Stimulated activated CD8-positive, alpha-beta memory T cell treated with anti-CD3 and anti-CD28 coated beads, Interleukin-15, amount 100 ng/mL, for 24 hours (primary cell): ENCODE results near the gene UAP1L1.

Experiments used
- DNase-seq: peaks from one replicate; pipeline ENCODE4 v3.0.0-alpha.2; 2020; ENCODE audit warnings: low read depth

The UAP1L1 gene

DNA sequence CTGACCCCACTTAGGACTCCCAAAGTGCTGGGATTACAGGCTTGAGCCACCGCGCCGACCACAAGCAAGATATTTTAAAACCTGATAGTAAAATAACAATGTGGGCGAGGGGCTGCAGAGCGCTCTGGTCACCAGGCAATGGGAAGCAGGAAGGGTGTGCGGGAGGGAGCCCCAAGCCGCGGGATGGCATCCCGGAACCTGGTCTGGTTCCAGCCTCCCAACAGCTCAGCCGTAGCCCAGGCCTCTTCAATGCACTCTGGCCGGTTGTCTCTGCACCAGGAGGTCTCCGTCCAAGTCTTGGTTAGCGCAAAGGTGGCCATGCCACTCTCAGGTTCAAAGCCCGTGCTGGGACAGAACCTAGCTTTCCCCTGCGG, 694 bp upstream of the UAP1L1 start:
- DNase-seq: no peak

DNA sequence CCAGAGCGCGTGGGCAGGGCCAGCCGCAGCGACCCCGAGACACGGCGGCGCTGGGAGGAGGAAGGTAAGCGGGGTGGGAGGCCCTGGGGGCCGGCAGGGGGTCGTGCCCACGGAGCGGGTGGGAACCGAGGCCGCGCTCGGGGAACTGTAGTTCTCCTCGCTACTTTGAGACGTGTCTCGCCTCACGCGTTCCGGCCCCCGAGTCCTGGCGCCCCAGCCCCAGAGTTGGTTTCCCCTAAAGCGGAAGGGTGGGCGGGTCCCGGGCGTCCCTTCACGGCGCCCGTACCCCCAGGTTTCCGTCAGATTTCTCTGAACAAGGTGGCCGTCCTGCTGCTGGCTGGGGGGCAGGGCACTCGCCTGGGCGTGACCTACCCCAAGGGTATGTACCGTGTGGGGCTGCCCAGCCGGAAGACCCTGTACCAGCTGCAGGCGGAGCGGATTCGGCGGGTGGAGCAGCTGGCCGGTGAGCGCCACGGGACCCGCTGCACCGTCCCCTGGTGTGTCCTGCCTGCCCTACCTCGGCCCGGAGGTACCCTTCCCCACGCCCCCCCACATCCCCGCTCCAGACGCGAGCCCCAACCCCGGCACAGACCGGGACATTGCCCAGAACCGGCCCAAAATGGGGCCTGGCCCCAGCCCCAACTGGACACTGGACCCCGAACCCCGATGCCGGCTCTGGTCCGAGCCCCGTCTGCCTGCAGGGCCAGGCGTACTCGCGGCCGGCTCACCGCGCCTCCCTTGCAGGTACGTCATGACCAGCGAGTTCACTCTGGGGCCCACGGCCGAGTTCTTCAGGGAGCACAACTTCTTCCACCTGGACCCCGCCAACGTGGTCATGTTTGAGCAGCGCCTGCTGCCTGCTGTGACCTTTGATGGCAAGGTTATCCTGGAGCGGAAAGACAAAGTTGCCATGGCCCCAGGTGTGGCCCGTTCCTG, 709 bp downstream of the UAP1L1 start:
- DNase-seq: no peak

DNA sequence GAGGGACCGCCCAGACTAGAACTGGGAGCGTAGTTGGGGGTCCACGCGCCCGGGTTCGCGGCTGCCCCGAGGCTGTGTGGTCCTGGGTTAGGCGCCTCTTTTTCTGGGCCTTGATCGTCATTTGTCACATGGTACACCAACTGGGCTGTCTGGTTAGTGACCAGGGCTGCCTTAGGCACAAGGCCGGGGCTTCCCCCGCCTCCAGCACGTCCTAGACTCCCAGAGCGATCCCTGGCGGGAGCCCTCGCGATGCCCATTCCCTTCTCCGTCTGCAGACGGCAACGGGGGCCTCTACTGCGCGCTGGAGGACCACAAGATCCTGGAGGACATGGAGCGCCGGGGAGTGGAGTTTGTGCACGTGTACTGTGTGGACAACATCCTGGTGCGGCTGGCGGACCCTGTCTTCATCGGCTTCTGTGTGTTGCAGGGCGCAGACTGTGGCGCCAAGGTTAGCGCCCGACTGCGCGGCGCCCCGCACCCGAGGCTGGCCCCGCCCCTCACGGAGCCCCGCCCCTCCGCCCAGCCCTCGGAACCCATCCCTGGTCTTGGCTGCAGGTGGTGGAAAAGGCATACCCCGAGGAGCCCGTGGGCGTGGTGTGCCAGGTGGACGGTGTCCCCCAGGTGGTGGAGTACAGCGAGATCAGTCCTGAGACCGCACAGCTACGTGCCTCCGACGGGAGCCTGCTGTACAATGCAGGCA, 1.5 kb downstream of the UAP1L1 start:
- no peak for DNase-seq

DNA sequence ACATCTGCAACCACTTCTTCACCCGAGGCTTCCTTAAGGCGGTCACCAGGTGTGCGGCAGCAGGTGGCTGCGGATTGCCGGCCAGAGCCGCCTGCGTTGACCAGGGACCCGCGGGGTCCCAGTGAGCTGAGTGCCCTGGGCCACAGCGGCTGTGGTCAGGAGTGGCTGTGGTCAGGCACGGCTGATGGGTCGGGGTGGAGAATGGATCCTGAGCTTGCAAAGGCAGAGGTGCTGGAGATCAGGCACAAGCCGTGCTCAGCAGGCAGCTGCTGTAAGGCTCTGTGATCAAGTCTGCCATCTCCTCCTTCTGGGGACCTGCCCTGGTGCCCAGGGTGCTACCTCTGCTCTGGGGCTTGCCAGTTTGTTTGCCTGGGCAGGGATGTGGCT, 2.1 kb downstream of the UAP1L1 start:
- no peak for DNase-seq

DNA sequence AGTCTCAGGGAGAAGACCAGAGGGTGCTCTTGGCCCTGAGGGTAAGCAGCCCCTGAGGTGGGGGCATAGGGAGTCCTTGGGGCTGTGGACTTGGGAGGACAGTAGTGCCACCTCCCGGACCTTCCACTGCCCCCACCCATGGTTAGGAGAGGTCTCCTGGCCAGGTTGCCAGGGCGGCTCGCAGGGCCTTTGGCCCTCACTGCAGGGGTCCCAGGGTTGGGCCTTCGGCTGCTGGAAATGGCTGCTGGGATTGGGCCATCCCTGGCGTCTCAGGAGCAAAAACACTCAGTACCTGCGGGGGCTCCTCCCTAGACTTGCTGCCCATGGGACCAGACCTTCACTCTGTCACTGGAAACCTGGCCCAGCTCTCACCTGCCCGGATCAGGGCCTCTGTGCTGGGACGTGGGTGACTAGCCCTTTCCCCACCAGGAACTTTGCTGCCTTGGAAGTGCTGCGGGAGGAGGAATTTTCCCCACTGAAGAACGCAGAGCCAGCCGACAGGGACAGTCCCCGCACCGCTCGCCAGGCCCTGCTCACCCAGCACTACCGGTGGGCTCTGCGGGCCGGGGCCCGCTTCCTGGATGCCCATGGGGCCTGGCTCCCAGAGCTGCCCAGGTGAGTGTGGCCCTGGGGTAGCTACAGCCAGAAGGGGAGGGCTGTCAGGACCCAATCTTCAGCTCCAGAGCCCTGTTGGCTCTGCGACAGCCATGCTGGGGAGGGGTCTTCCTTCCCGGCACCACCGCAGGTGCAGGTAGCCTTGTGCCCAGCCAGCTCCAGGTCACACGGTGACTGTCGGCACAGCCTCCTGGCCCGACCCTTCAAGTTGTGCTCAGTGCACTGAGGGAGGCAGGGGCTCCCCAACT, 3.2 kb downstream of the UAP1L1 start:
- no peak for DNase-seq

DNA sequence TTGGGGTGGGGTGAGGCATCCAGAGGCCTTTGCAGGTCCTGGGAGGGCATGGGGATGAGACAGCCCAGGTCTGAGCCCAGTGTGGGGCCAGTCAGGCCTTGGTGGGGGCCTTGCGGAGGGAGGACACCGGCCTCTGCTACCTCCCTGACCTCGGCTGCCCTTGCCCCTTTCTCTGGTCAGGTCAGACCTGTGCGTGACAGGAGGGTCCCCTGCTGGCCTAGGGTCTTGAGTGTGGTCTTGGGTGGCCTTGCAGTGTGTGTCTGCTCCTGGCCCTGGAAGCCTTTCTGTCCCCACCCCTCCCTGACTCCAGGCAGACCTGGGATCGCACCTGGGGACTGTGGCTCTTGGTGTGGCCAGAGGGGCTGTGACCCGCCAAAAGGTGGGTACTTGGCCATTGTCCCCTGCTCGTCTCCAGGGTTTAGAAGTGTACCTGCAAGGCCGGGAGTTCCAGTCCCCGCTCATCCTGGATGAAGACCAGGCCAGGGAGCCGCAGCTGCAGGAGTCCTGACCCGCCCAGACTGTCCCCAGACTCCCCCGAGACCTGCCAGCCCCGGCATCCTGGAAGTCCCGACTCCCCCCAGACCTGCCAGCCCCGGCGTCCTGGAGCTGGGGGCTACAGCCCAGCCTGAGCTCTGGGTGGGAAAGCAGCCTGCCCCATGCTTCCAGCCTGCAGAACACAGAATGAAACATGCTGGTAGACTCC, 5.1 kb downstream of the UAP1L1 start:
- no peak for DNase-seq

DNA sequence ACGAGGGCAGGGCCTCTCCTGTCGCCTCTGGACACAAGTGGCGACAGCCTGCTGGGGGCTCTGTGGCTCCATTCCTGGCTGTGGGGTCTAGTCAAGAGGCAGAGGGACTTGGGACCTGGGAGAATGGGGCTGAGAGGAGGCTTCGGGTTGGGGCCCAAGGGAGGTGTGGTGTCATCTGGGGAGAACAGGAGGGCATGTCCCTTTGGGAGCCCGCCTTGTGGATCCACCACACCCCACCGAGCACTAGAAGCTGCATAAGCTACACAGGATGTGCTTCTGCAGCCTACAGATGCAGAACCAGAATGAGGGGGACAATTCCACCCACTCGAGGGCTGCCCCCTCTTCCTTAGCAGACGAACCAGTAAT, 5.6 kb downstream of the UAP1L1 start:
- no peak for DNase-seq

DNA sequence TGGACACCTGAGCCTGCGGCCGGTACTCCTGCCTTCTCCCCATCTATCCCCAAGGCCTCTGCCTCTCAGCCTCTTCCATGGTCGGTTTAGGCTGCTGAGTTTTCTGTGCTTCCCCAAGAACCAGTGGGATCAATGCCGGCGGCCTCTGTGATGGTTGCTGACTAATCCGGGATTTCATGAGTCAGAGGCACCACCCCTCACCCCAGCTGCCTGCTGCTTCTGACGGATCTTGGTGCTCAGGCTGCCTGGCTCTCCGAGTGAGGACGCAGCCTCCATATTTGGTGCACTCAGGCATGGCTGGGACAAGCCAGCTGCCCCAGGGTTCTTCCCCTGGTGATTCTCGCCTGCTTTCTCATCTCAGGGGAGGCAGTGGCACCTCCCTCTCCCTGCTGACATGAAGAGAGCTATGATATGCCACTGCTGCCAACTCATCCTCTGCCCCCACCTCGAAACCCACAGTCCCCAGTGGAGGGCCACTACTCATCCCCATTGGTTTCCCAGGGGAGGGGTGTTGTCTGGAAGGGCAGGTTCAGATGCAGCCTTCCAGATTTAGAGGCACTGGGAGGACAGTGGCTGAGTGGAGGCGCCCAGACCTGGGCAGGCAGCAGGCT, 6.2 kb downstream of the UAP1L1 start:
- no peak for DNase-seq

DNA sequence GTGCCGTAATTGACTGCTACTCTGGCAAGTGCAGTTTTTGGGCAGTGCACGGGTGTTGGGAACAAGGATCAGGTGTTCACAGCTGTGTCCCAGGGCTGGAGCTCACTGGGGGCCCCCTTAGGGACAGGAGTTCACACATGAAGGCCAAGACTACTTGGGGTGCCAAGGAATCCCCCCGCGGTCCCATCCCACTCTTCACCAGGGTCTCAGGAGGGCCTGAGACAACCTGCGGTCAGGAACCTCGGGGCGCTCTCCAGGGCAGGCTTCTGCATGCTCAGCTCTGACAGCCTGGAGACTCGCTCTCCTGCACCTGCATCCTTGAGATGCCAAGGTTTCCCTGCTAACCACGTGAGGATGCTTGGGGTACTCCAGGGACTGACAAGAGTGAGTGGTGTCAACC, 7.2 kb downstream of the UAP1L1 start:
- no peak for DNase-seq

DNA sequence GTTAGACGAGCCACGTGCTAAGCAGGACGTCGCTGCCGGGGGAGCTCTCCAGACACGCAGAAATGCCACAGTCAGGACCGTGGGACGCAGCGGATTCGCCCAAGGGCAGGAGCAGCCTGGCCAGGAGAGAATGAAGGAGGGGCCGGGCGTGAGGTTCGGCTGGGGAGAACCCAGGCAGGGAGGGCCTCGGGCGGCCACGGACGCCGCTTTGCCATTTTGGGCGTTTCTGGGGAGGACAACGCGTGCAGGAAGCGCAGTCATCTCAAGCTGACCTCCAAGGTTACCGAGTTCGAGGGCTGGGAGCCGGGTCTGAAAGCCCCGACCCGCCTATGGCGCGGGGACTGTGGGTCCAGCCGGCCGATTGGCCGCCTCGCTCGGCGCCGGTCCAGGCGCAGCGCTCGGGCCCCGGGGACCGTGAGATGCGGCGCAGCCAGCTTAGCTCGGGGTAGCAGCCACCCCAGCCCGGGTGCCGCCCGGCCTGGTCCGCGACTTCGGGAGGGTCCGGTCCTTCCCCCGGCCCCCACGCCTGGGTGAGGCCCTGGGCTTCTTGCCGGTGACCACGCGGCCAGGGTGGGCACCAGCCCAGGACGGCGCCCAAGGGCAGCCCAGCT, 8.7 kb downstream of the UAP1L1 start:
- no peak for DNase-seq

DNA sequence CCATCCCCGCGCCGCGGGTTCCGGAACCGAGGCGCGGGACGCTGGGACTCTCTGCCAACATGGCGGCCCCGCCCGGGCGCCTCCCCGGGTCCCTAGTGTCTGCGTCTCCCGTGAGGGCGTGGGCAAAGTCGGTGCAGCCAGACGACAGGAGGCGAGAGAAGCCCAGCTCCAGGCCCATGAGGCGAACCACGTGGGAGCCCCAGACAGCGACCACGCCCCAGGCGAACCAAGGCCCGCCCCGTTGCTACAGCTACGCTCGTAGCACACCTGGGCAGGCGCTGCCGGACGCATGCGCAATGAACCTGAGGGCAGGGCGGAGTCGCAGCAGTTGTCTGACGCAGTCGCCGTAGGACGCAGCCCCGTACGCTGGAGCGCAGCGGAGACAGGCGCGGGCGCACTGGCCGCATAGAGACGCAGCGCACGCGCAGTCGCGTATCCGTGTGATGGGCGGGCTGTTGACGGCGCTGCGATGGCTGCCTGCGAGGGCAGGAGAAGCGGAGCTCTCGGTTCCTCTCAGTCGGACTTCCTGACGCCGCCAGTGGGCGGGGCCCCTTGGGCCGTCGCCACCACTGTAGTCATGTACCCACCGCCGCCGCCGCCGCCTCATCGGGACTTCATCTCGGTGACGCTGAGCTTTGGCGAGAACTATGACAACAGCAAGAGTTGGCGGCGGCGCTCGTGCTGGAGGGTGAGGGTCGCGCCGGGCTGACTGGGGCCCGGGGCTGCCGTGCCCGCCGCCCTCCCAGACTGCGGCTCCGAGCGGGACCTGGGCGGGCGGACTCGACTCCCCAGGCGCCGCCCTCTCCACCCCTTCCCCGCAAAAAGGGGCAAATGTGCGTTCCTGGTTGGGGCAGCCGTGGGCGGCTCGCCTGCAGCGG, 9.5 kb downstream of the UAP1L1 start, which contains the start of gene MAN1B1:
MAN1B1 (plus strand) TSS at position 455 of the 878 bp plus-strand sequence; CDS start at position 470, 15 bp downstream.
- peak; percentile 98 for DNase-seq

DNA sequence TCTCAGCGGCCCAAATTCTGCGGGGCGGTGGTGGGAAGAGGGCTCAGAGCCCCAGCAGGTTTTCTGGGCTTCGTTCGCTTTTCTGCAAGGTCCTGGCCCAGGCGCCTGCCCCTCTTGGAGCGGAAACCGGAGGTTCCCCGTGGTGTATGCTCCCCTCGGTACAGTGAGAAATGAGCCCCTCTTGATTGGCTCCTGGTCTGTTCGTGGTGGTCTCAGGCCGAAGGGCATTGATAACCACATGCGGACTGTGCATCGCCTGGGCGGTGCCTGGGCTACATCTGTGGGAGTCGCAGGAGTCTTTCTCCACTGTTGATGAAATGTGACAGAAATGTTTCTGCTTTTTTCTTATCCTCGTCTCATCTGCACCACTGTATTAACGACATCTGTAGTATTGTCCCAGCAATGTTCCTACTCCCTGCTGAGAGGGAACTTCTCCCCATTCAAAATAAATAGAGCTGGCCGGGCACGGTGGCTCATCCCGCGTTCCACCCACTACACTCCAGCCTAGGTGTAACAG, 10.2 kb downstream of the UAP1L1 start:
- no peak for DNase-seq

DNA sequence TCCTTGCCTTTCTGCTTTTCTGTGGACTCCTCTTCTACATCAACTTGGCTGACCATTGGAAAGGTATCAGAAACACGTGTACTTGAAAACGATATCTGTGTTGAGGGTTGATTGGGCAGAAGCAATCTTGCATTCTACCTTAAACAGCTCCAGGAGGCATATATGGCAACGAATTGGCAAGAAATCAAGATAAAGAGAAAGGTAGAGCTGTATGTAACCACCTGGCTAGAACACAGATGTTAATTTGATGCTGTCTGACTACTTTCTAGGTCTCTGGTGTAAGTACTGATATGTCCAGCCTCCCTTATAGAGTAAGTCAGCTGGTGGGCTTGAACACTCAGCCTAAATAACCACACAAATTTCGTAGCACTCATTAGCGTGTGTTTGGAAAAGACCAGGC, 10.8 kb downstream of the UAP1L1 start:
- DNase-seq: no peak

DNA sequence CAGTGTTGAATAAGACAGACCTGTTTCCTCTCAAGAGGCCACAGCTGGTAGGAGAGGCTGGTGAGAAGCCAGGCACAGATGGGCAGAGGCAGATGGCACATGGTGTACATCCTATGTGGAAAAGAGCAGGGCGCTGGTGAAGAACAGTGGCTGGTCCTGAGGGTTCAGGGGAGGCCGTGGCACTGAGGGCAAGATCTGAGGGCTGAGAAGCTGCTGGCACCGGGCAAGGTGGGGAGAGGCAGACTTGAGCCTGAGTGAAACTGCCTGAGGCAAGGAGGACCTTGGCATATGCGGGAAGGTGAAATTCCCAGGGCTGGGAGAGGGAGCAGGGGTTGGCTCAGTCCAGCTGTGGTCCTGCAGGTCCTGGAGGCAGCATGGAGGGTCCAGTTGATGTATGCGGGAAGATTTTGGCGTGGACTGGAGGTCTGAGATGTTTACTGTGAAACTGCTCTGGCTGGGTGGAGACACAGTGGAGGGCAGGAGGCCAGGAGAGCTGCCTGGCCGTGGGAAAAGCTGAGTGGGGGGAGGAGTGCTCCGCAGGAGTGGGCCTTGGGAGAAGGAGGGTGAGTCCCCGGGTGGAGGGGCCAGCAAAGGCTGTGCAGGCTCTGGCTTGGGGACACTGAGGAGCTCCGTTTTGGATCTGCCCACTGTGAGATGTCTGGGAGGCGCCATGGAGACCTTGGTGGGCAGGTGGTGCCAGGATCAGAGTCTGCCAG, 12.1 kb downstream of the UAP1L1 start:
- DNase-seq: no peak

DNA sequence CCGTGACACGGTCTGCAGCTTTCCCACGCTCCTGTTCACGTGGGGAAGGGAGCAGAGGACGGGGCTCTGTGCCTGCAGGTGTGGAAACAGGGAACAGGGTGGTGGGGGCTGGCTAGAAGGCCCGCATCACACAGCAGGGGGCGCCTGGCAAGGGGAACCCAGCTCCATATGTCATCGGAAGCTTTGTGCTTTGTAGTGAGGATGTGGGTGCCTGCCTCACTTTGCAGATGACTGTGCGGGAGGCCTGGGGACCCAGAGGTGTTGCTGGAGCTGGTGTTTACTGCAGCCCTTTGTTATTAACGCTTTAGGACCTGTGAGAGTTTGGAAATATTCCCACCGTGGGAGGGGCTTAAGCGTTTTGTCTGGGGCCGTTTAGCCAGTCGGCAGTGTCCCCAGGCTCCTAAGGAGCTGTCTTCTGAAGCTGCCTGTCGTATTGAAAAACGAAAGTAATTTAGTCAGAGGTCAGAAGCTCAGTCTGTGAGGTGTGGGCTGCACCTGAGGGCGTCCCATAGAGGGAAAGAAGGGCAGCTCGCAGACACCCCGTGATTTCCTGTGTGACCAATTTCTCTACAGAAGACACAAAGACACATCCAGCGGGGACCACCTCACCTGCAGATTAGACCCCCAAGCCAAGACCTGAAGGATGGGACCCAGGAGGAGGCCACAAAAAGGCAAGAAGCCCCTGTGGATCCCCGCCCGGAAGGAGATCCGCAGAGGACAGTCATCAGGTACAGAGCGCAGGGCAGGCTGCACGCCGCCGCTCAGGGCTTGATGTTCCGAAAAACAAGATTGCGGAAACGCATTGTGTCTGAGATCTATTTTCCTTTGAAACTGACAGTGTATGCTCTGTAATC, 18.6 kb downstream of the UAP1L1 start:
- peak; percentile 46 for DNase-seq

DNA sequence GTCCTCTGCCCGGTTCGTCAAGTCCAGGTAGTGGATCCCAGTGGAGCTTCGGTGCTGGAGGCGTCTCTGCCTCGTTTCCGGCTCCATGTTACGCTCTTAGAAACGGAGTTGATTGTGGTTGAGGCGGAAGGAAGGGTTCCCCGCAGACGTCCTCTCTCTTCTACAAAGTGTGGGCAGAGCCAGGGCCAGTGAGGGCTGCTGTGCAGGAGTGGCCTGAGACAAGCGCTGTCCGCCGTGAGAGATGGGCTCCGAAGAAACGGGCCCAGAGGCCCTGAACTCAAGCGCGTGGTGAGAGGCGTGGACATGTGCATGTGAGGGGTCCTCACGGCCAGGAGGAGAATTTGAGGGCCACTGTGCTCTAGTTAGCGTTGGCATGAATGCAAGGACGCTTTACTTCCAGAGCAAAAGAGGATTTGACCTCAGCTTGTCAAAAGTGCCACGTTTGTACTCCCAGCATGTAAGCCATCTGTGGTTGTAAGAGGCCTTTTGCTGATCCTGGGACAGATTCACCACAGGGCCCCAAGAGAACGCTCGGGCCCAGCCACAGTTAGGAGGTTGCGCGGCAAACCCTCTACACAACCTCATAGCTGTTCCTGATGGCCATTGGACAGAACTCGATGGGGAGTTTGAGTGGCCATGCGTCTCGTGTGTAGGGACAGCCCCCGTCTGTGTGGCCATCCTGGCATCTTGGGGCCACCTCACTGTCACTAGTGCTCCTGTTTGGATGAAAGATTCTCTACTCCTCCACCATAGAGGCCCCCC, 19.6 kb downstream of the UAP1L1 start:
- DNase-seq: no peak

DNA sequence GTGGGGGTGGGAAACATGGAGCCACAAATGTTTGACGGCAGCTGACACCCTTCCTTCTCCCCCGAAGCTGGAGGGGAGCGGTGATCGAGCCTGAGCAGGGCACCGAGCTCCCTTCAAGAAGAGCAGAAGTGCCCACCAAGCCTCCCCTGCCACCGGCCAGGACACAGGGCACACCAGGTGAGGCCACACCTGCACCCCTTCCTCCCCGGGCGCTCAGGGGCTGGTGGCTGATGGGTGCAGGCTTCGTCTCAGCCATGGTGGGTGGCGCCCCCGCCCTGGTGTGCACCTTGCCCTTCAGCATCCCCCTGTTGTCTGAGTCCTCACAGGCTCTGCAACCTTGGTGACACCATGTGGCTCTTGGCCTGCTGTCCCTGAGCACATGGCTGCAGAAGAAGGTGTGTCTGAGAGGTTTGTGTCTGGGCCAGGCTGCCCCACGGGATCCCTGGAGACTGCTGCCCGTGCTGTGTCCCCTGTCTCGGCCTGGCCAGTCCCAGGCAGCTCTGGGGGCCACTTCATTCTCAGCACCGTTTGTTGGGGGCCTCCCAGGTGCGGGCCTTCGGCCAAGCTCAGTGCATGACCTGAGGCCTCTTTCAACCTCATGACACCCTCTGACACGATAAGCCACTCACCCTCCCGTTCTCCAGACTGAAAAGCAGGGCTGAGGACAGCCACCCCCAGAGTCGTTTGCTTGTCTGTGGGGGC, 20.6 kb downstream of the UAP1L1 start:
- DNase-seq: no peak
